H9 (cell line): Measurements from ENCODE around the gene GID8. TPM values are rescaled to one million over a fixed set of nuclear protein-coding genes. Genes with fewer than 3 reads are reported as not detected.
A peak's percentile ranks its signal among the peaks of the same experiment; 100 is the strongest.

ENCODE experiments used
- DNase-seq: peaks from one replicate; pipeline ENCODE4 v3.0.0-alpha.2; 2017
- H2AFZ ChIP-seq: one replicate; pipeline ENCODE4 v1.6.1; 2013; ENCODE audit warnings: mild to moderate bottlenecking, low read length, control low read depth, moderate library complexity
- H2AK5ac ChIP-seq: 2 replicates; pipeline ENCODE4 v1.6.1; 2013; ENCODE audit warnings: low read length, control low read depth, mixed read lengths; ENCODE audit not compliant: insufficient read length
- H2BK120ac ChIP-seq: one replicate; pipeline ENCODE4 v1.6.1; 2013; ENCODE audit warnings: low read depth, mild to moderate bottlenecking, low read length, control low read depth, inconsistent platforms; ENCODE audit not compliant: poor library complexity, severe bottlenecking
- H2BK12ac ChIP-seq: 2 replicates; pipeline ENCODE4 v1.6.1; 2013; ENCODE audit warnings: low read length, control low read depth, mixed read lengths, low read depth; ENCODE audit not compliant: insufficient read length
- H2BK15ac ChIP-seq: 2 replicates; pipeline ENCODE4 v1.6.1; 2013; ENCODE audit warnings: low read depth, low read length, control low read depth
- H2BK20ac ChIP-seq: one replicate; pipeline ENCODE4 v1.6.1; 2013; ENCODE audit warnings: low read depth, mild to moderate bottlenecking, low read length, control low read depth, inconsistent platforms; ENCODE audit not compliant: poor library complexity, severe bottlenecking
- H2BK5ac ChIP-seq: 2 replicates; pipeline ENCODE4 v1.6.1; 2013; ENCODE audit warnings: low read length, control low read depth, mixed read lengths; ENCODE audit not compliant: insufficient read length
- H3K14ac ChIP-seq: 2 replicates; pipeline ENCODE4 v1.6.1; 2013; ENCODE audit warnings: low read length, control low read depth; ENCODE audit not compliant: insufficient read depth
- H3K18ac ChIP-seq: 2 replicates; pipeline ENCODE4 v1.6.1; 2013; ENCODE audit warnings: low read depth, mild to moderate bottlenecking, mixed read lengths, low read length, control low read depth; ENCODE audit not compliant: insufficient read length
- H3K23ac ChIP-seq: 2 replicates; pipeline ENCODE4 v1.6.1; 2013; ENCODE audit warnings: low read length, control low read depth, mixed read lengths, low read depth; ENCODE audit not compliant: insufficient read length
- H3K23me2 ChIP-seq: 2 replicates; pipeline ENCODE4 v1.6.1; 2013; ENCODE audit warnings: low read depth, mild to moderate bottlenecking, mixed read lengths, low read length, control low read depth; ENCODE audit not compliant: insufficient read length, poor library complexity, severe bottlenecking
- H3K27ac ChIP-seq: 2 replicates; pipeline ENCODE4 v1.5.1; 2013; ENCODE audit warnings: low read length, control low read depth, mixed read lengths, low read depth; ENCODE audit not compliant: insufficient read length
- H3K27me3 ChIP-seq: 2 replicates; pipeline ENCODE4 v1.6.1; 2013; ENCODE audit warnings: low read length, control low read depth, inconsistent platforms; ENCODE audit not compliant: insufficient read depth
- H3K4ac ChIP-seq: 2 replicates; pipeline ENCODE4 v1.6.1; 2013; ENCODE audit warnings: low read depth, mild to moderate bottlenecking, control low read depth, inconsistent platforms, low read length, moderate library complexity
- H3K4me1 ChIP-seq: 2 replicates; pipeline ENCODE4 v1.6.1; 2013; ENCODE audit warnings: low read length, control low read depth, inconsistent platforms; ENCODE audit not compliant: insufficient read depth
- H3K4me2 ChIP-seq: 2 replicates; pipeline ENCODE4 v1.6.1; 2013; ENCODE audit warnings: low read length, control low read depth, mixed read lengths; ENCODE audit not compliant: insufficient read length, insufficient read depth
- H3K56ac ChIP-seq: 2 replicates; pipeline ENCODE4 v1.6.1; 2013; ENCODE audit warnings: low read depth, mild to moderate bottlenecking, mixed read lengths, low read length, control low read depth; ENCODE audit not compliant: insufficient read length
- H3K79me1 ChIP-seq: 2 replicates; pipeline ENCODE4 v1.6.1; 2013; ENCODE audit warnings: low read depth, mild to moderate bottlenecking, moderate library complexity, low read length, control low read depth, inconsistent platforms; ENCODE audit not compliant: insufficient read depth, poor library complexity, severe bottlenecking
- H3K79me2 ChIP-seq: 2 replicates; pipeline ENCODE4 v1.6.1; 2013; ENCODE audit warnings: low read length, control low read depth, inconsistent platforms; ENCODE audit not compliant: insufficient read depth
- H3K9ac ChIP-seq: 2 replicates; pipeline ENCODE4 v1.6.1; 2013; ENCODE audit warnings: low read length, control low read depth, mixed read lengths; ENCODE audit not compliant: insufficient read length; ENCODE audit errors: extremely low read depth
- H3K9me3 ChIP-seq: one replicate; pipeline ENCODE4 v1.6.1; 2013; ENCODE audit warnings: low read depth, low read length, inconsistent platforms; ENCODE audit not compliant: control insufficient read depth
- H3T11ph ChIP-seq: one replicate; pipeline ENCODE4 v1.6.1; 2013; ENCODE audit warnings: mild to moderate bottlenecking, low read length, control low read depth, inconsistent platforms
- H4K20me1 ChIP-seq: one replicate; pipeline ENCODE4 v1.6.1; 2013; ENCODE audit not compliant: control insufficient read depth, insufficient read length, insufficient read depth
- H4K5ac ChIP-seq: 2 replicates; pipeline ENCODE4 v1.6.1; 2013; ENCODE audit warnings: low read depth, mild to moderate bottlenecking, mixed read lengths, low read length, control low read depth; ENCODE audit not compliant: insufficient read length
- H4K8ac ChIP-seq: replicated peaks from 2 replicates; pipeline ENCODE4 v1.6.1; 2013; ENCODE audit warnings: low read length, control low read depth, mixed read lengths, low read depth; ENCODE audit not compliant: insufficient read length
- H4K91ac ChIP-seq: 2 replicates; pipeline ENCODE4 v1.6.1; 2013; ENCODE audit warnings: low read depth, mild to moderate bottlenecking, moderate library complexity, mixed read lengths, low read length, control low read depth; ENCODE audit not compliant: insufficient read length
- H3K27ac Mint-ChIP-seq, 3 experiments: 2 replicates in 2 of 3; 3 replicates in 1 of 3; pipeline ENCODE4 v1.8.0; 2020 to 2021; ENCODE audit warnings: mixed read lengths in 3 of 3, mild to moderate bottlenecking in 1 of 3, moderate library complexity in 1 of 3
- H3K27me3 Mint-ChIP-seq: 2 replicates; pipeline ENCODE4 v1.8.0; 2021; ENCODE audit warnings: low read depth, mild to moderate bottlenecking, moderate library complexity, mixed read lengths
- H3K36me3 Mint-ChIP-seq, 3 experiments: 2 replicates in 2 of 3; 3 replicates in 1 of 3; pipeline ENCODE4 v1.8.0; 2020 to 2021; ENCODE audit warnings: low read depth in 3 of 3, mixed read lengths in 3 of 3; ENCODE audit not compliant: insufficient read depth in 1 of 3
- H3K4me1 Mint-ChIP-seq, 2 experiments: 2 replicates each; pipeline ENCODE4 v1.8.0; 2020; ENCODE audit warnings: mixed read lengths in 2 of 2
- H3K4me3 Mint-ChIP-seq, 2 experiments: 2 replicates in 1 of 2; 3 replicates in 1 of 2; pipeline ENCODE4 v1.8.0; 2020 to 2021; ENCODE audit warnings: mild to moderate bottlenecking in 2 of 2, mixed read lengths in 2 of 2, moderate library complexity in 1 of 2
- H3K9me3 Mint-ChIP-seq, 2 experiments: 2 replicates in 1 of 2; 3 replicates in 1 of 2; pipeline ENCODE4 v1.8.0; 2020; ENCODE audit warnings: mild to moderate bottlenecking in 2 of 2, mixed read lengths in 2 of 2, moderate library complexity in 1 of 2
- CTCF ChIP-seq: fragments of 200-600 bp; sonication (generic); conservative IDR thresholded peaks from 3 replicates; pipeline ENCODE4 v1.8.0; 2021; ENCODE audit warnings: antibody characterized with exemption, mild to moderate bottlenecking
- WGBS: extraction: QIAGEN DNeasy Blood & Tissue Kit; methylation state at CpG from one replicate; pipeline ENCODE4 v1.1.7; 2013; ENCODE audit warnings: missing lambda C conversion rate, low lambda C conversion rate, mixed read lengths; ENCODE audit not compliant: insufficient read length; ENCODE audit errors: extremely low coverage; 5-methylcytosine and 5-hydroxymethylcytosine counted together
- total RNA-seq: library from RNA; stranded (reverse); gene quantifications from 2 replicates; pipeline ENCODE4 v1.2.1, GENCODE V29; 2021

GID8 gene
- total RNA-seq, 1 experiment from 2014 or later = 60.9 TPM

GRCh38 chr20:62975251-62975760 lies 37.4 kb downstream of the GID8 start:
- Histone ChIP-seq H3K23ac (no peak overlapping the region), H4K91ac (no peak overlapping the region), H2BK15ac (no peak overlapping the region), H4K5ac (no peak overlapping the region), H2BK5ac (no peak overlapping the region), H3K4ac (no peak overlapping the region), H3K9ac (no peak overlapping the region), H3K14ac (no peak overlapping the region), H4K8ac (no peak overlapping the region), H2AFZ (no peak overlapping the region), H3K79me2 (no peaks in the 10 kb centered on the region), H3K9me3 (no peaks in the 10 kb centered on the region), H3K27me3 (peaks cover 7% of the 10 kb centered on the region; the same call in 1 of the 2 replicates), H3K23me2 (peaks cover 3% of the 10 kb centered on the region), H2BK20ac (no peak overlapping the region), H3T11ph (no peak overlapping the region), H2BK120ac (no peak overlapping the region), H2BK12ac (no peak overlapping the region), H2AK5ac (no peak overlapping the region), H3K79me1 (no peaks in the 10 kb centered on the region), H3K4me2 (no peak overlapping the region), H3K4me1 (peaks cover 6% of the 10 kb centered on the region), H3K27ac (no peak overlapping the region), H3K56ac (no peak overlapping the region), H3K18ac (no peak overlapping the region), H4K20me1 (no peaks in the 10 kb centered on the region)
- H3K4me1 Mint-ChIP-seq = peaks cover 26 to 41% of the 10 kb centered on the region in 2 experiments
- no peak for DNase-seq
- TF ChIP-seq CTCF = no peak
- no CpG with 5 or more reads among the region's 10 CpGs for WGBS
- H3K27me3 Mint-ChIP-seq = peaks cover 59% of the 10 kb centered on the region
- H3K9me3 Mint-ChIP-seq = peaks cover 3% of the 10 kb centered on the region in 2 experiments; a peak in 2 of 5 replicates
- H3K36me3 Mint-ChIP-seq = peaks cover 0 to 3% (median 0%) of the 10 kb centered on the region in 3 experiments; a peak in 1 of 7 replicates
- H3K27ac Mint-ChIP-seq = no peak overlapping the region
- H3K4me3 Mint-ChIP-seq = peak overlapping the region in 1 of 2 experiments; percentile 53; a peak in 1 of 5 replicates
